HG03520 (cell line): ENCODE measurements around the gene MIPEP.

Experiments
- ATAC-seq: cut with Tn5 transposase; IDR thresholded peaks from one replicate; pipeline ENCODE4 v1.9.1; 2021; ENCODE audit warnings: mild to moderate bottlenecking, moderate library complexity; ENCODE audit not compliant: unreplicated experiment

MIPEP gene

DNA sequence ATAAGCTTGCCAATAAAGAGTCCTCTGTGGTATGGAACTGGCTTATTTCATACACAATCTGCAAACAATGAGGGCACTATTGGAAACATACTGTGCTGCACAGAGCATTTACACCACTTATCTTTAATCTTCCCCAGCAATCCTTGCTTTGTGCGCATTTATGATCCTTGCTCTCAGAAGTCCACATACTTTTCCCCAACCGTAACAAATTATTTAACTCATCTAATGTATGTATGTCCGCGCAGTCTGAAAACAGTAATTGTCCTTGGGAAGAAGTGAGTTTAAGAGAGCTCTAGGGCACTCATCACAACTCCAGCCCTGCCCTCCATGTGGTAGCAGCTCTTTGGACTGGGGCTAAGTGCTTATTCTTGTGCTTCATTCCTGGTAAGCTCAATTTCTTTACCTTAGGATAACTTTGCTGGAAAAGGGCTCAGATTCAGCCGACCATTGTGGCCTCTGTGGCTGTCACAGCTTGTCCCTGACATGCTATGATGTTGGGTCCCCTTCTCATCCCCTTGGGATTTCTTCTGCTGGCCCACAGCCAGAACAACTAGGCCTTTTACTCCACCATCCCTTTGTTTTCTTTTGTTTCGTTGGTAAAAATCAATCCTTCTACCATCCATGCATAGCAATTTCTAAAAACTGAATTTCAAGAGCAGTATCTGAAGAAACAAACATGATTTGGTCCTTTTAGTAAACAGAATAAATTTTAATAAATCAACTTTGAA, 166.3 kb downstream of the MIPEP start:
- no peak for ATAC-seq

DNA sequence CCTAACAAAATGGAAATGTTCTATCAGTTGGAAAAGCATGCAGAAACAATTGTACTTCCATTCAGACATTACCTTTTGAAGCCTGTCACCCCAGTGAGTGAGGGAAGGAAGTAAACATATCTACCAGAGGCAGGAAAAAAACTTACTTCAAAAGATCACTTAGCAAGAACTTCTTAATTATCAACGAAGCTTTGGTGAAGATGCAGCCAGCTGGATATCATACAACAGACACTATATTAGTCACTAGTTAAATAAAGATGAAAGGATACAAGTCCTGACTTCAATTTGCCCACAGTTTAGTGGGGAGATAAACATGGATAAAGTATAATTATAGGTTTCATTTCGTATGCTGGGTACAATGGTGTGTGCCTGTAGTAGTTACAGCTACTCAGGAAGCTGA, 170.2 kb downstream of the MIPEP start:
- no peak for ATAC-seq

DNA sequence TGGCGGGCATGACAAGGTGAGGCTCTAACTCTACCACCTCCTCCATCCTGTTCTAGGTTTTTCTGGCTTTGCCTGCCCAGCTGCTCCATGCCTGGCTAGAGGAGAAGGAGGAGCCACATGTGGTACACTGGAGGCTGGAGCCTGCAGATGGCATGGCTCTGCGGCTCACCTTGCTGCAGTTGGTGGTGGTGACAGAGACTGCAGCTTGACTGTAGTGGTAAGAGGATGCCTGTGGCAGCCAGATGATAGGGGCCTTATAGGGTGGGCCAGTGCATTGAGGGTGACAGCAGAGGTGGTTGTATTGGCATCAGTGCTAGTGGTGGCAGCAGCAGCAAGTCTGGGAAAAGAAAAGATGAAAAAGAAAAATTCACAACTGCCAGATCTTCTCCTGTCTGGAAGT, 172.8 kb downstream of the MIPEP start:
- ATAC-seq: no peak

DNA sequence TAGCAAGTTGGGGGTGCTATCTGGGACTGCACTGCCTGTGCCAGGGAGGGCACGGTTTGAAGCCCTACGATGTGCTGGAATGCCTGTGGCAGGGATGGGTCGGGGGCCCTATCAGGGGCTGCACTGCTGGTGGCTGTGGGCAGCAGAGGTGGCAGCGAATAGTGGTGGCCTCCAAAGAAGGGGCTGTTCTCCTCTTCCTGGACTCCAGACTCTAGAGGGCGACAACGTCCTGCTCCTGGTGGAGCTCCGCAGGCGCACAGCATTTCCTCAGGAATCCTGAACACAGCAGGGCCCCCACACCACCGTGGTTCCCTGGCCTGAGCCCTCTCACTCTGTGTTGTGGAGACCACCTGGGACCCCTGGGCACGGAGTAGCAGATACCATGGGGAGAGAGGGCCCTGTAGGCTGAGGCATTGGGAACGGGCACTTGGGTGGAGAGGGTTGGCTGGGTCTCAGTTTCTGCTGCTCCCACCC, 173.4 kb downstream of the MIPEP start:
- ATAC-seq: no peak

DNA sequence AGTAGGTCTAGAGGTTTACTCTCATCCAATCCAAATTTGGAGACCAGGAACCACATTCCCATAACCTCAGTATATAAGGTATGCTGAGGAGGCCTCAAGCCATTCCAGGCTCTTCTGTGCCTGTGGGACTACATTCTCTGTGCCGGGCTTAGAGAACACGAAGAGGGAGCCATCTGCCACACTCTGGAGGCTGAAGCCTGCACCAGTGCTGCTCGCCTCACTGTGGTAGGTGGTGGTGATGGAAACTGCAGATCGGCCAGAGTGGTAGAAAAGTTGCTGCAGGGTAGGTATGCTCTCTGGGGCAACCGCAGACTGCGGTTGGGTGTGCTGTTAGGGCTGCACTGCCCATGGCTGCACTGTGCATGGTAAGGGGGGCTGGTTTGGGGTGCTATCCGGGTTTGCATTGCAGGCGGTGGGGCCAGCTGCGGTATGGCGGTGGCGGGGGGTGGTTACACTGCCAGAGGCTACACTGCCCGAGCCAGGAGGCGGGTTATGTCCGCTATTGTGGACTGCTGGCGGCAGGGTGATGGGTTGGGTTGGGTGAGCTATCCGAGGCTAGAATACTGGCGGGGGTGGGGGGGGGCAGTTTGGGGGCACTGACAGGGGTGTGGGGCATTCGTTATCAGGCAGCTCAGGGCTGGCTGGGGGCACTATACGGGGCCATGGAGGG, 174.0 kb downstream of the MIPEP start:
- ATAC-seq: no peak

DNA sequence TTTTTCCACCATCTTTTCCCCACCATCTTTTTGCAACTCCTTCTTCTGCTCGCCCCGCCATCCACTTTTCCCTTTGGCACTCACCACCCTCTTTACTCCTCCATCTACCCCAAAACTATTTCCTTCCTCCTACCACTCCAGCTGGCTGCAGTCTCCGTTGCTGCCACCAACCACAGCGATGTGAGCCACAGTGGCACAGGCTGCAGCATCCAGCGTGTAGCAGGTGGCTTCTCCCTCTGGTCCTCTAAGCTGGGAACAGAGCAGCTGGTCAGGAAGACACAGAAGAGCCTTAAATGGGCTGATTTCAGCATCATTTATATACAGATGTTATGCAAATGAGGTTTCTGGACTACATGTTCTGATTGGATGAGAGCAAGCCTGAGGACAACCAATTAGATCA, 174.5 kb downstream of the MIPEP start:
- ATAC-seq: no peak

DNA sequence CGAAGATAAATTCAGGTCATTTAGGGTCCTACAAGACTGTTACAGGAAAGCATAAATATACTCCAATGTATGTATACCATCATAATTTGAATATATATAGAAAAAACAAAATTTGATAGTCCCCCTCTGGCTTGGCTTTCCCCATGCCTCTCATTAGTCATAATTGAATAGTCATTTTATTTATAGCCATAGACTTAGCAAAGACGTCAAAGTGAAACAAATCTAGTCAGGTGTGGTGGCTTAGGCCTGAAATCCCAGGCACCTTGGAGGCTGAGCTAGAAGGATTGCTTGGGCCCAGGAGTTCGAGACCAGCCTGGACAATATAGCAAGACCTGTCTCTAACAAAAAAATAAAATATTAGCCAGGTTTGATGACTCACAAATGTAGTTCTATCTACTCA, 177.8 kb downstream of the MIPEP start:
- ATAC-seq: no peak

DNA sequence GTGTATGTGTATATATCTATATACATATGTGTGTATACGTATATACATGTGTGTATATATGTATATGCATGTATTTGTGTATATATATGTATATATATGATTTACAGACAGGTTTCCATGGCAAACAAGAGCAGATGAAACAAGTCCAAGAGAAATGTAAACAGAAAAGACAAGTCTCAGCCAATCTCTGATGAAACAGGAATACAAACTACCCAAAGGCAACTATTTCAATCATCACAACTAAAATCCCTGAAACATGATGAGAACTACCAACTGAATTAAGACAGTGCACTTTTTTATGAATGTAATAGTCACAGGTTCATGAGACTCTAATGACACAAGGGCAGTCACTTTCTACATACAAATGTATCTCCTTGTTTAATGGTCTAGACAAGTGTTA, 178.8 kb downstream of the MIPEP start:
- ATAC-seq: no peak

DNA sequence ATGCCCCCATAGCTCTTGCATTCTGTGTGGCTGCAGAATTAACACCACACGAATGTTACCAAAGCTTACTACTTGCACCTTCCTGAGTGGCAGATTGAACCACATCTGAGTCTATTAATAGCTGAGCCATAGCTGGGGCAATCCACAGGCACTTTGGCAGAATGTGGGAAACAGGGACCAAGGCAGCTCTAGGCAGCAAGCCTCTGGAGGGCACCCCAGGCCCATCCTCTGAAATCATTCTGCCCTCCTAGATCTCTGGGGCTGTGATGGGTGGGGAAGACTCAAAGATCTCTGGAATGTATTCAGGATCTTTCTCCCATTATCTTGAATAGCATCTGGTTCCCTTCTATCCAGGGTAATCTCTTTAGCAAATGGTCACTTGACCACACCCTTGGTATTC, 179.7 kb downstream of the MIPEP start:
- ATAC-seq: no peak

DNA sequence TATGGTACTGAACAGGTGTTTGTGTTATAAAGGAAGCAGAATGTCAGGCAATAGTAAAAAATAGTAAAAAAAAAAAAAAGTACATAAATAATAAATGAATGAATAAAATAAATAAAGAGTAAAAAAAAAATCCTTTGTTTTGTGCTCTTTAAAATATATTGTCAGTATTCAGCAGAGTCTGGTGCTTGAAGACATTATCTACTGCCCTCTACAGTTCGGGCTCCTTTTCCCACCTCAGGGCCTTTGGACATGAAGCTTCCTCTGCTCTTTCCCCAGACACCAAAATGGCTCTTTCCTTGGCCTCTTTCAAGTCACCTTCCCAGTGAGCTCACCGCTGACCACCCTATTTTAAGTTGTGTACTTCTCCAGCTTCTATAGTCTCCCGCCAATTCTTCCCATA, 181.5 kb downstream of the MIPEP start:
- no peak for ATAC-seq

DNA sequence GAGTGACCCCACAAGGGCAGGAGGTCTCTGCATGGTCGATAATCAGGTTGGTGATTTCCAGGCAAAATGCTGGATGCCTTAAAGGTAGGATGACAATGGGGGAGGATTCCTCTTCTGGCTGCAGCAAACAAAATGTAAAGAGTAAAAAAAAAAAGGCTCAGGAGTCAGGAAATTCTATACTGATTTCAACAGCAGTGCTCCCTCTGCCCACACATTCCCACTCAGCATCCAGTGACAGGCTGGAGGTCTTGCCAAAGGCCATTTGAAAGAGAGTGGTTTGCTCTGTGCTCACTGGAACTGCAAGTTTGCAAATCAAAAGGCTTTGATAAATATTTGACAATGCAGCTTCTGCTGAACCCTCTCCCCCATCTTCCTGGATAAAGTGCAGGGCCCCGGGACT, 183.6 kb downstream of the MIPEP start:
- ATAC-seq: no peak

DNA sequence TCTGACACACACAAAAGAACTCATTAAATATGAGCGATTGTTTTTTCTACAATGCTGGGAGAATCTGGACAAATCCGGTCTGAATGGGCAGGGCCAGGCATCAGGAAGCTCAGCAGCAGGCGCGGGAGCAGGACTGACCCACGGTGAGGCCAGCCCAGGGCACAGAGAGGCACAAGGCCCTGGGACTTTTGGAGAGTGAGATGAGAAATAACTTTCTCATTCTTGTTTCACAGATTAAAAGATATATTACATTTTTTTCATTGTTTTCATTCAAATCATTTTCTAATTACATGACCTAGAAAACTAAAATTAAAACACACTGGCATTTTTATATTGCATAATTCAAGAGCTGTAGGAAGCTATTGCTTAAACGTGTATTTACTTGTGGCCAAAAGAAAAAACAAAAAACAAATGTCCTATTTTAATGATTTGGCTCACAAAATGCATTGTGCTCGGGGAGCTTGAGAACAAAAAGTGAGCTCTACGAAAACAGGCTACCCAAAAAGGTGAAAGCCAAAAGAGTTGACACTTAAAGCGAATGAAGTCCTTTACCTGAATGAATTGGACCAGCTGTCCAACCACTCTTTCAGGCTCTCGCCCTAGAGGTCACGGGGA, 185.8 kb downstream of the MIPEP start:
- ATAC-seq: no peak

DNA sequence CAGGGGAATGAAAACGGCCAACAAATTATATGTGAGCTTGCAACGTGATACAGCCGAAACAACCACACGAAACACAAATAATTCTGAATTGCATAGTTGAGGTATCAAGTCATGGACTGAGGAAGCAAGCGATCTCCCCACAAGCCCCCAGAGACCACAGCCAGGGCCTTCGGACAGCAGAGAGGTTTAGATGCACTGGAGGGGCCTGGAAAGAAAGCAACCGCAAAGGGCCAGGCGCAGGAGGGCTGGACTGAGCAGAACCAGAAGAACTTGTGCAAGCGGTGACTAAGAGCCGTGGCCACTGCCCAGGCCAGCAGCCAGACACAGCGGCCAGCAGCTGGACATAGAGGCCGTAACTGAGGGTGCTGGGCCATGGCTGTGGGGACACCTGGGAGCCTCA, 187.6 kb downstream of the MIPEP start:
- ATAC-seq: no peak

DNA sequence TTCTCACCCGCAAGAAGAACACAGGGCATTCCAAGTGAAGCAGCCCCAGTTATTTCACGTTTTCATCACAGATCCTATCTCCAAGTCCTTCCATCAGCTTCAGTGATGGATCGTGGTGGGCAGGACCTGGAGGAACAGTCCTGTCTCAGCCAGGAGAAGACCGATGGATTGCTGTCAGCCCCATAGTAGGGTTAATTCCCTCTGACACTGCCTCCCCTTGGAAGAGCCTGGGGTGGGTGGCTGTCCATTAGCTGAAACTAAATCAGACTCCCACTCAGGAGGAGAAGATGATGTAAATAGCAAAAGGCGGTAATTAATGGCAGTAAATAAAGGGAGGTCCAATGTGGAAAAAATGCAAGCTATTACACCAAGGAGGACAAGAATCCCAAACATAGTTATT, 188.0 kb downstream of the MIPEP start:
- no peak for ATAC-seq

DNA sequence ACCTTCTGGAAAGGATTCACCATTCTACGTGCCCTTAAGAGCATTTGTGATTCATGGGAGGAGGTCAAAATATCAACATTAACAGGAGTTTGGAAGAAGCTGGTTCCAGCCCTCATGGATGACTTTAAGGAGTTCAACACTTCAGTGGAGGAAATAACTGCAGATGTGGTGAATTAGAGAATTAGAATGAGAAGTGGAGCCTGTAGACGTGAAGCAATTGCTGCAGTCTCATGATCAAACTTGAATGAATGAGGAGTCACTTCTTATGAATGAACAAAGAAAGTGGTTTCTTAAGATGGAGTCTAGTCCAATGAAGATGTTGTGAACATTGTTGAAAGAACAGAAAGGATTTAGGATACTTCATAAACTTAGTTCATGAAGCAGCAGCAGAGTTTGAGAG, 189.9 kb downstream of the MIPEP start:
- no peak for ATAC-seq

DNA sequence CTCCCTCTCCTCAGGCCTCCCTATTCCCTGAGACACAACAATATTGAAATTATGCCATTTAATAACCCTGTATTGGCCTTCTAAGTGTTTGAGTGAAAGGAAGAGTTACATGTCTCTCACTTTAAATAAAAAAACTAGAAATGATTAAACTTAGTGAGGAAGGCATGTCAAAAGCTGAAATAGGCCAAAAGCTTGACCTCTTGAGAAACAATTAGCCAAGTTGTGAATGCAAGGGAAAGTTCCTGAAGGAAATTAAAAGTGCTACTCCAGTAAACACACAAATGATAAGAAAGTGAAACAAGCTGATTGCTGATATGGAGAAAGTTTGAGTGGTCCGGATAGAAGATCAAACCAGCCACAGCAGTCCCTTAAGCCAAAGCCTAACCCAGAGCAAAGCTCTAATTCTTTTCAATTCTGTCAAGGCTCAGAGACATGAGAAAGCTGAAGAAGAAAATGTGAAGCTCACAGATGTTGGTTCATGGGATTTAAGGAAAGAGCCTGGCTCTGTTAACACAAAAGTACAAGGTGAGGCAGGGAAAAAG, 191.4 kb downstream of the MIPEP start:
- no peak for ATAC-seq

DNA sequence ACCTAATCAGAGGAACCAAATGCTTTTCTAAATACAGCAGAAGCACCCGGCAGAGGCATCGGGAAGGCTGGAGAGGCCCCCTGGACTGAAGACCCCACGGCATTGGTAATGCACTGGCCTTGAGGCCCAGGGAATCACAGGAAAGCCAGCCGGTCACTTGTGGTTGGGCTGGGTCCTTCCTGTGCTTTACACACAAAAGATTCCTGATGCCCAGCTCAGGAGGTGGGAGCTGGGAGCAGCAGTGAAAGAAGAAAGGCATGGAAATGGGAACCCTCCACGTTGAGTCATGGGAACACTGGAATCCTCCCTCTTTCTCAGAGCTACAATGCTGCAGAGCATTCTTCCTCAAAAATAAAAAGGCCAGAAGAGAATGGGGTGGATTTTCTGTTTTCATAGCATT, 192.6 kb downstream of the MIPEP start:
- no peak for ATAC-seq

DNA sequence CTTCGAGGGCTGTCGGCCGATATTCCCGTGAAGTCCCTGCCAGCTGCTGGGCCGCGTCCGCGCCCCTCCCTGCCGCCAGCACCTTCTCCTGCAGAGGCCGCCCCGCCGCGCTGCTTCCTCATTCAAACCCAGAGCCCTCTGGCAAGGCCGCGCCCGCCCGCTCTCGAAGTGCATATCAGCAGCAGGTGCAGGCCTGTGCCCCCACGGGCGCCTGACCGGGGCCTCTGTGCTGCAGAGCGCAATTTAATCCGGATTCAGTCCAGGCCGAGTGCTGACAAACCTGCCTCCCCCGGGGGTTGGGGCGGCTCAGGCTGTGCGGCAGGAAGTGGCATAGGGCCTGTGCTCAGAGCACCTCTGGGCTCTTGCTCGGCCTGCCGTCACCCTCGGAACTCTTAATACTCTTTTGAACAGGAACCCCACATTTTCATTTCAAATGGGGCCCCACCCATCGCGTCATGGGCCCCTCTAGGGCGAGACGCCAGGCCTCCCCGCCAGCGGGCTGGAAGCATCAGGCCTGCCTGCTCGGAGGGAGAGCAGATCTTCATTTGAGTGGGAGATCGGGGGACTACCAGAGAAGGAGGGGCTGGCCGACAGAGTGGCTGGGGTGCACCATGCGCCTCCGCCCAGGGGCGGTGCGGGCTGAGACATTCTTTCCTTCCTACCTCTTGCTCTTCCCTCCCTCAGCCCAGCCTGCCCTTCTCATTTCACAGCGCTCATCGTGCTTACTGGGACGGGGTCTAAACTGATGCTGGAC, 193.3 kb downstream of the MIPEP start:
- peak; percentile 75 for ATAC-seq

DNA sequence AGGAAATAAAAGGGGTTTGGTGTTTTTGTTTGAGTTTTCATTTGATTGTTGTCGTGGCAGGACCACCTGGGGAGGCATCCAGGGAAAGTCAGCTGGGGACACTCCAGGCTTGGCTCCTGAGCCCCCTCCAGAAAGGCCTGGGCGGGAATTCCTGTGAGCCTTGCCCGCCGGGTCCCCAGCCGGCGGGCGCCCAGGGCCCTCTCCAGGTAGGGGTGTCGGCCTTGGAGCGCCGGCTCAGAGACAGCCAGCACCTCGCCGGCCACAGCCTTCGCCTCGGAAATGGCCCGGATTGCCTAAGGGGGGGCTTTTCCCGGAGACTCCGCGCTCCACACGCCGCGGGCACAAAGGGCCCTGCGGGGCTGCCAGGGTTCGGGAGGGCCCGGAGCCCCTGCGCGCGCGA, 194.0 kb downstream of the MIPEP start:
- no peak for ATAC-seq

DNA sequence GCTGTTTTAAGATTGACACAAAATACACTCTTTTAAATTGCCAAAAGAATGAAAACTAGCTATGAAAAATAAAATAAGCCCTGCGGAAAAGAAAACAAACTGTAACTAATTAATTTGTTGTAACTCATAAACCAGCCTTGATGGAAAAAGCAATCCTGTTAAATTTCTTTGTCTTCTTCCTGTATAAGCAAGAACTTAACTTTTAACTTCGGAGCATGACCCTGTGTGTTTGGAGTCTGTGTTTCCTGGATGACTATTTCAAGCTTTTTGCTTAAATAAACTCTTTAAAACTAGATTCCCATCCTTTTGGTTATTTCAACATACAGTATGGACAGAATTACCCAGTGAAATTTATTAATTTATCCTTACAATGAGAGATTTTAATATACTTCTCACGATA, 196.4 kb downstream of the MIPEP start:
- no peak for ATAC-seq

DNA sequence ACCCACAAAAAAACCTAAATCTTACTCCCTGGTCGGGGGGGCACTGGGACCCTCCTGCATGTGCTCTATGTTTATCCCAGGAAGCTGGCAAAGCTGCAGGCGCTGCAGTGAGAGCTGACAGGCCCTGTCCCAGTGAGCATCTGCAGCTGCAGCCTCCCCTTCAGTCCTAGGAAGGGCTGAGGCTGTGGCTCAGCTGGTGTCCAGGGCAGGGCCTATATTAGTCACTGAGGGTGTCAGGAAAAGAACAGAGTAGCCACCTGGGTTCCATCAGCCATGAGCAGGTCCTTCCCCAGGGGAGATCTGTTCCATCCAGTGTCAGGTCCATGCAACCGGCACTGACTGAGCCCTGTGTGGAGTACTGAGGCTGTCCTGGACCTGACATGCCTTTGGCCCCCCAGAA, 198.5 kb downstream of the MIPEP start:
- ATAC-seq: no peak
